ENCODE measurements around the gene MCTS1. TPM values are rescaled to one million over a fixed set of nuclear protein-coding genes. Genes with fewer than 3 reads are reported as not detected.

Gene MCTS1
- total RNA-seq, 1 donor from 2014 or later, result 27.2 TPM

DNA sequence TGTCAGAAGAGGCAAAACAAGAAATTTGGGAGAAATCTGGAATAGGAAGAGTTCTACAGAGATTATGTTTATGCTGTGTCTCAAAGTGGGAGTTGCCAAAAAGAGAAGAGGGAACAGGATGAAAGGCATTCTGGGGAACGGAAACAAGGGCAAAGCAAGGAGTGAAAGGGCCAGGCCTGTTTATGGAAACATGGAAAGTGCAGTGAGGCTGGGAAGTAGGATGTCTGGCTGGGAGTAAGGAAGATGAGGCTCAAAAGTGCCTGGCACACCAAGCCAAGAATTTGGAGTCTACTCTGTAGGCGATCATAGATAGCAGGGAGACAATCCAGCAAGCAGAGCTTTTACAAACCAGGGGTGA is 41.4 kb upstream of the MCTS1 start:
- Histone ChIP-seq H4K20me1 (ENCODE audit: low read depth) (peaks cover 3% of the 10 kb centered on the region), H3K4me3 (no peak overlapping the region), H3K36me3 (no peaks in the 10 kb centered on the region), H3K9me3 (ENCODE audit: low read depth) (no peaks in the 10 kb centered on the region), H2AFZ (replicated peaks) (no peak overlapping the region), H3K27me3 (no peaks in the 10 kb centered on the region), H3K4me1 (no peaks in the 10 kb centered on the region), H3K9ac (no peak overlapping the region), H3K79me2 (ENCODE audit: low read depth) (peaks cover 26% of the 10 kb centered on the region), H3K27ac (no peak overlapping the region), H3F3A (ENCODE audit: low read depth) (peaks cover 28% of the 10 kb centered on the region), H3K4me2 (peak overlapping the region; percentile 78)
- H3K27ac Mint-ChIP-seq, result peak overlapping the region; percentile 0
- H3K27me3 Mint-ChIP-seq (ENCODE audit: insufficient read depth, low read depth), result peaks cover 2% of the 10 kb centered on the region
- H3K4me3 Mint-ChIP-seq, result peak overlapping the region; percentile 94
- TF ChIP-seq EZH2phosphoT487 (IDR thresholded peaks at IDR 0.05) (no peak), EZH2 (IDR thresholded peaks at IDR 0.05) (no peak)
- TF ChIP-seq, protein P1, sequence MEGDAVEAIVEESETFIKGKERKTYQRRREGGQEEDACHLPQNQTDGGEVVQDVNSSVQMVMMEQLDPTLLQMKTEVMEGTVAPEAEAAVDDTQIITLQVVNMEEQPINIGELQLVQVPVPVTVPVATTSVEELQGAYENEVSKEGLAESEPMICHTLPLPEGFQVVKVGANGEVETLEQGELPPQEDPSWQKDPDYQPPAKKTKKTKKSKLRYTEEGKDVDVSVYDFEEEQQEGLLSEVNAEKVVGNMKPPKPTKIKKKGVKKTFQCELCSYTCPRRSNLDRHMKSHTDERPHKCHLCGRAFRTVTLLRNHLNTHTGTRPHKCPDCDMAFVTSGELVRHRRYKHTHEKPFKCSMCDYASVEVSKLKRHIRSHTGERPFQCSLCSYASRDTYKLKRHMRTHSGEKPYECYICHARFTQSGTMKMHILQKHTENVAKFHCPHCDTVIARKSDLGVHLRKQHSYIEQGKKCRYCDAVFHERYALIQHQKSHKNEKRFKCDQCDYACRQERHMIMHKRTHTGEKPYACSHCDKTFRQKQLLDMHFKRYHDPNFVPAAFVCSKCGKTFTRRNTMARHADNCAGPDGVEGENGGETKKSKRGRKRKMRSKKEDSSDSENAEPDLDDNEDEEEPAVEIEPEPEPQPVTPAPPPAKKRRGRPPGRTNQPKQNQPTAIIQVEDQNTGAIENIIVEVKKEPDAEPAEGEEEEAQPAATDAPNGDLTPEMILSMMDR (IDR thresholded peaks at IDR 0.05), result no peak
- no peaks in the 10 kb centered on the region for H3K9me3 Mint-ChIP-seq
- H3K4me1 Mint-ChIP-seq, result peaks cover 9% of the 10 kb centered on the region
- DNase-seq (ENCODE audit: low spot score), result no peak
- H3K36me3 Mint-ChIP-seq, result no peaks in the 10 kb centered on the region

DNA sequence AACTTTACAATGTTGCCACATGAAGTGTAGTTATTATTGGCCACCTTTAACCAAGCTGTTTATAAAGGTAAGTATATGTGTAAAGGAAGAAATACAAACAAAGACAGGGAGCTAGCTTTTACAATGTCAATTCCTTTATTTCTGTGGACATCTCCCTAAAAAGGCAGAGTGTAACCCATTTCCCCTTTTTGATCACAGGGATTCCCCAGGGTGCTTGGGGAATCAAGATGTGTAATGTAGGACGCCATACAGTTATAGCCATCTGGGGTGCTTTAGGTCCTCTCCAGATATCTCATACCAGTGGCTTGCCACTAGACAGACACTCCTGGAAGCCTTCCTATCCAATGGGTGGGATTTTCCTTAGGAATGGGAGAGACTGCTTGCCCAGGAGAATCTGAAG is 39.0 kb upstream of the MCTS1 start:
- H3K27ac Mint-ChIP-seq, result no peak overlapping the region
- Histone ChIP-seq H3F3A (ENCODE audit: low read depth) (peaks cover 18% of the 10 kb centered on the region), H4K20me1 (ENCODE audit: low read depth) (no peaks in the 10 kb centered on the region), H3K27ac (no peak overlapping the region), H3K4me3 (no peak overlapping the region), H2AFZ (replicated peaks) (no peak overlapping the region), H3K4me2 (no peak overlapping the region), H3K9ac (no peak overlapping the region), H3K9me3 (ENCODE audit: low read depth) (peaks cover 4% of the 10 kb centered on the region), H3K36me3 (no peaks in the 10 kb centered on the region), H3K79me2 (ENCODE audit: low read depth) (peaks cover 3% of the 10 kb centered on the region), H3K4me1 (no peaks in the 10 kb centered on the region), H3K27me3 (no peaks in the 10 kb centered on the region)
- H3K27me3 Mint-ChIP-seq (ENCODE audit: insufficient read depth, low read depth), result peaks cover 2% of the 10 kb centered on the region
- DNase-seq (ENCODE audit: low spot score), result no peak
- H3K36me3 Mint-ChIP-seq, result no peaks in the 10 kb centered on the region
- H3K9me3 Mint-ChIP-seq, result no peaks in the 10 kb centered on the region
- H3K4me1 Mint-ChIP-seq, result peaks cover 5% of the 10 kb centered on the region
- H3K4me3 Mint-ChIP-seq, result no peak overlapping the region
- TF ChIP-seq, protein P1 (IDR thresholded peaks at IDR 0.05), result no peak
- TF ChIP-seq EZH2 (IDR thresholded peaks at IDR 0.05), result no peak
- no peak for TF ChIP-seq EZH2phosphoT487 (IDR thresholded peaks at IDR 0.05)

DNA sequence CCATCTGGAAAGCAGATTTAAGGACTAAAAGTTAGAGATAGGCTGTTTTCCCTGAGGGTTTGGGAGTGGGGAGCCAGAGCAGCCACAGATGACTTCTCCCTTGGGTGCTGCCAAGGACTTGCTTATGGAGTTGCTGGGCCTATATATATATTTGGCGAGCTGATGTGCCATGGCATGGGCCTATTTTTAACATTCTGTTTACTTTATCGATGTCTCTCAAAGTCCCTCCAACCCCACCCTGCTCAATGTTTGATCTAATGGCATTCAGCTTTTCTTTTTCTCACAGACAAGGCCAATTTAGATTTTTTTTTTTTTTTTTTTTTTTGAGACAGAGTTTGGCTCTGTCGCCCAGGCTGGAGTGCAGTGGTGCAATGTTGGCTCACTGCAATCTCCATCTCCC is 37.1 kb upstream of the MCTS1 start:
- no peak for DNase-seq (ENCODE audit: low spot score)
- peaks cover 2% of the 10 kb centered on the region for H3F3A ChIP-seq (ENCODE audit: low read depth)
- peaks cover 3% of the 10 kb centered on the region for H3K27me3 Mint-ChIP-seq (ENCODE audit: insufficient read depth, low read depth)
- peaks cover 4% of the 10 kb centered on the region for H3K9me3 ChIP-seq (ENCODE audit: low read depth)
- no peak overlapping the region for H3K27ac ChIP-seq
- no peaks in the 10 kb centered on the region for H3K36me3 Mint-ChIP-seq
- no peak overlapping the region for H3K9ac ChIP-seq
- H3K9me3 Mint-ChIP-seq, result peaks cover 1% of the 10 kb centered on the region
- no peak overlapping the region for H3K4me2 ChIP-seq
- no peaks in the 10 kb centered on the region for H3K4me1 ChIP-seq
- H3K4me1 Mint-ChIP-seq, result peaks cover 5% of the 10 kb centered on the region
- no peaks in the 10 kb centered on the region for H3K27me3 ChIP-seq
- no peaks in the 10 kb centered on the region for H4K20me1 ChIP-seq (ENCODE audit: low read depth)
- TF ChIP-seq, protein P1 (IDR thresholded peaks at IDR 0.05), result no peak
- TF ChIP-seq EZH2phosphoT487 (IDR thresholded peaks at IDR 0.05) (no peak), EZH2 (IDR thresholded peaks at IDR 0.05) (no peak)
- no peak overlapping the region for H3K4me3 Mint-ChIP-seq
- H3K79me2 ChIP-seq (ENCODE audit: low read depth), result no peaks in the 10 kb centered on the region
- H3K36me3 ChIP-seq, result no peaks in the 10 kb centered on the region
- no peak overlapping the region for H3K27ac Mint-ChIP-seq
- H3K4me3 ChIP-seq, result no peak overlapping the region
- no peak overlapping the region for H2AFZ ChIP-seq (replicated peaks)
